DND-41 (cell line): ENCODE measurements around the gene CFAP20DC.

Experiments used
- CTCF ChIP-seq: IDR thresholded peaks from 2 replicates; pipeline ENCODE4 v1.5.1; 2012; ENCODE audit warnings: borderline replicate concordance, low read length, moderate library complexity, mild to moderate bottlenecking; ENCODE audit not compliant: poor library complexity, severe bottlenecking; ENCODE audit errors: extremely low read depth
- EZH2 ChIP-seq: IDR thresholded peaks from 3 replicates; pipeline ENCODE4 v1.6.1; 2012; ENCODE audit warnings: borderline replicate concordance, low read depth, mild to moderate bottlenecking, moderate library complexity, low read length, inconsistent platforms; ENCODE audit not compliant: severe bottlenecking

DNA sequence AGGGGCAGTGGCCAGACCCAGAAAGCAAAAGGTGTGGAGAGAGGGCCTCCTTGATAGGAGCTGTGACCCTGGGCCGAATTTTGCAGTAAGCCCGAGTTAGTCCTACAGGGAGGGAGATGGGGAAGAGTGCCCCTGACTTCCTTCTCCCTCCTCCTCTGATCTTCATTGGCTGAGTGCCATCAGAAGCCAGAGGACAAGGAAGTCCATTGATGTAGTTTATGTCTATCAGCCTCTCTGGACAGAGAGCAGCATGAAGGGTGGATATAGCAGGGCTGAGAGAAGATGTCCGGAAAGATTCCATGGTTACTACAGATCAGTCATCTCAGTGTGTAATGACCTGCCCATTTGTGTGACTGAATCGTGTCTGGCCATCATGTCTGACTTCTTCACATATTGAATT is 280.8 kb downstream of the CFAP20DC start:
- TF ChIP-seq CTCF, result no peak
- TF ChIP-seq EZH2, result no peak
